ENCODE data around the gene SEMA7A. TPM values are rescaled to one million over a fixed set of nuclear protein-coding genes. Genes with fewer than 3 reads are reported as not detected.
A peak's percentile ranks its signal among the peaks of the same experiment; 100 is the strongest.
"Not testable (repeated sequence)": the region's sequence is repeated elsewhere in the genome, so short reads cannot be mapped to it uniquely, and the experiment has no call there.

Gene SEMA7A
- total RNA-seq: 0.51 and 0.89 TPM in 2 replicates

GRCh38 chr15:74433592-74434262, at the start of gene SEMA7A:
SEMA7A (minus strand) TSS chr15:74433958; CDS start chr15:74433918, 40 bp downstream.
- DNase-seq (ENCODE audit: low read depth in 2 of 2): peak; percentile 32 to 76

- no peak for DNase-seq (ENCODE audit: low read depth in 2 of 2)
These were observed 48.9 kb upstream of the SEMA7A start for GRCh38 chr15:74482661-74483060.

- DNase-seq (ENCODE audit: low read depth in 2 of 2): not testable (repeated sequence)
These were observed 46.6 kb upstream of the SEMA7A start for GRCh38 chr15:74480364-74480763.

GRCh38 chr15:74471621-74472020, 37.9 kb upstream of the SEMA7A start:
- DNase-seq (ENCODE audit: low read depth in 2 of 2): not testable (repeated sequence)

- DNase-seq (ENCODE audit: low read depth in 2 of 2): no peak
These were observed 37.1 kb upstream of the SEMA7A start for GRCh38 chr15:74470631-74471395.

GRCh38 chr15:74468341-74469032, 34.7 kb upstream of the SEMA7A start:
- no peak for DNase-seq (ENCODE audit: low read depth in 2 of 2)

- no peak for DNase-seq (ENCODE audit: low read depth in 2 of 2)
These were observed 32.8 kb upstream of the SEMA7A start for GRCh38 chr15:74466570-74466969.

- no peak for DNase-seq (ENCODE audit: low read depth in 2 of 2)
These were observed 31.1 kb upstream of the SEMA7A start for GRCh38 chr15:74464897-74465296.

GRCh38 chr15:74464216-74464615, 30.5 kb upstream of the SEMA7A start:
- no peak for DNase-seq (ENCODE audit: low read depth in 2 of 2)

GRCh38 chr15:74463634-74464033, 29.9 kb upstream of the SEMA7A start:
- no peak for DNase-seq (ENCODE audit: low read depth in 2 of 2)

GRCh38 chr15:74461847-74462511, 28.2 kb upstream of the SEMA7A start:
- DNase-seq (ENCODE audit: low read depth in 2 of 2): no peak

GRCh38 chr15:74460871-74461846, 27.4 kb upstream of the SEMA7A start, which contains the start of gene UBL7:
UBL7 (minus strand) TSS chr15:74461160; CDS start chr15:74458867, 2,293 bp downstream.
- DNase-seq (ENCODE audit: low read depth in 2 of 2): peak; percentile 87 to 98

GRCh38 chr15:74460298-74460697, 26.5 kb upstream of the SEMA7A start:
- DNase-seq (ENCODE audit: low read depth in 2 of 2): no peak

- not testable (repeated sequence) for DNase-seq (ENCODE audit: low read depth in 2 of 2)
These were observed 26.0 kb upstream of the SEMA7A start for GRCh38 chr15:74459798-74460197.

GRCh38 chr15:74458473-74458872, 24.7 kb upstream of the SEMA7A start:
- no peak for DNase-seq (ENCODE audit: low read depth in 2 of 2)

- not testable (repeated sequence) for DNase-seq (ENCODE audit: low read depth in 2 of 2)
These were observed 23.3 kb upstream of the SEMA7A start for GRCh38 chr15:74457036-74457435.

- no peak for DNase-seq (ENCODE audit: low read depth in 2 of 2)
These were observed 21.2 kb upstream of the SEMA7A start for GRCh38 chr15:74454764-74455500.

GRCh38 chr15:74453925-74454763, 20.4 kb upstream of the SEMA7A start:
- DNase-seq (ENCODE audit: low read depth in 2 of 2): peak in 1 of 2 donors; percentile 44

Data from dermis microvascular lymphatic vessel endothelial cell (primary cell).